WTC11 (cell line): ENCODE data around the gene TMEM8B. TPM values are rescaled to one million over a fixed set of nuclear protein-coding genes. Genes with fewer than 3 reads are reported as not detected.
A peak's percentile ranks its signal among the peaks of the same experiment; 100 is the strongest.
"Not testable (repeated sequence)": the region's sequence is repeated elsewhere in the genome, so short reads cannot be mapped to it uniquely, and the experiment has no call there.

ENCODE experiments used
- ATAC-seq: fragments of 200-7000 bp; cut with Tn5 transposase; 2 replicates; pipeline ENCODE4 v1.10.0; 2021; ENCODE audit warnings: mild to moderate bottlenecking, moderate library complexity
- CTCF ChIA-PET: fragments of 300-600 bp; sonication (Branson Sonifier 250); formaldehyde crosslinking; loops from one replicate; lab custom pipeline; 2021; ENCODE audit warnings: antibody characterized with exemption; lab: Charles Lee
- POLR2A ChIA-PET: fragments of 350-600 bp; sonication (Branson Sonifier 250); formaldehyde crosslinking; loops from one replicate; lab custom pipeline; 2021; ENCODE audit warnings: antibody characterized with exemption; lab: Charles Lee
- DNase-seq: peaks from one replicate; pipeline ENCODE4 v3.0.0; 2021; ENCODE audit warnings: low spot score
- H3K27ac Mint-ChIP-seq: 2 replicates; pipeline ENCODE4 v1.8.0; 2021; ENCODE audit warnings: mixed read lengths
- H3K27me3 Mint-ChIP-seq: 2 replicates; pipeline ENCODE4 v1.8.0; 2021; ENCODE audit warnings: low read depth, mild to moderate bottlenecking, moderate library complexity, mixed read lengths
- H3K36me3 Mint-ChIP-seq: 2 replicates; pipeline ENCODE4 v1.8.0; 2021; ENCODE audit warnings: mixed read lengths
- H3K4me1 Mint-ChIP-seq: 2 replicates; pipeline ENCODE4 v1.8.0; 2022; ENCODE audit warnings: mixed read lengths
- H3K4me3 Mint-ChIP-seq: 2 replicates; pipeline ENCODE4 v1.8.0; 2021; ENCODE audit warnings: mild to moderate bottlenecking, moderate library complexity, mixed read lengths
- H3K9me3 Mint-ChIP-seq: 2 replicates; pipeline ENCODE4 v1.8.0; 2021; ENCODE audit warnings: mixed read lengths
- ETV6 ChIP-seq: sonication (generic); formaldehyde crosslinking; IDR thresholded peaks from 2 replicates; pipeline ENCODE4 v1.8.1; 2022; ENCODE audit warnings: mild to moderate bottlenecking, missing genetic modification reagents
- KAT7 ChIP-seq: sonication (generic); formaldehyde crosslinking; IDR thresholded peaks from 2 replicates; pipeline ENCODE4 v1.8.1; 2023; ENCODE audit warnings: missing genetic modification reagents, mild to moderate bottlenecking, borderline replicate concordance
- MXD4 ChIP-seq: fragments of 250-450 bp; sonication (Bioruptor Pico); IDR thresholded peaks from 2 replicates; pipeline ENCODE4 v1.8.0; 2021; ENCODE audit warnings: mild to moderate bottlenecking, moderate library complexity, borderline replicate concordance
- NR3C1 ChIP-seq: sonication (generic); formaldehyde crosslinking; conservative IDR thresholded peaks from 2 replicates; pipeline ENCODE4 v1.8.1; 2023; ENCODE audit warnings: low read depth, mild to moderate bottlenecking, missing genetic modification reagents
- RORB ChIP-seq: fragments of 250-450 bp; sonication (Bioruptor Pico); IDR thresholded peaks from 2 replicates; pipeline ENCODE4 v1.9.0; 2021; ENCODE audit warnings: mild to moderate bottlenecking
- ZNF317 ChIP-seq: sonication (generic); formaldehyde crosslinking; IDR thresholded peaks from 2 replicates; pipeline ENCODE4 v1.8.1; 2023; ENCODE audit warnings: low read depth, mild to moderate bottlenecking, moderate library complexity, missing genetic modification reagents, borderline replicate concordance
- total RNA-seq: library from RNA; stranded (reverse); gene quantifications from 3 replicates; pipeline ENCODE4 v1.2.3, GENCODE V29; 2021
- TF ChIP-seq, protein P1 (sequence below): fragments of 250-450 bp; sonication (Bioruptor Pico); IDR thresholded peaks from 2 replicates; pipeline ENCODE4 v1.9.0; 2021; ENCODE audit warnings: mild to moderate bottlenecking, borderline replicate concordance
- TF ChIP-seq, protein P2 (sequence below): fragments of 200-600 bp; IDR thresholded peaks from 2 replicates; pipeline ENCODE4 v1.8.0; 2022; ENCODE audit warnings: antibody characterized with exemption
- TF ChIP-seq, protein P3 (sequence below): sonication (generic); formaldehyde crosslinking; conservative IDR thresholded peaks from 2 replicates; pipeline ENCODE4 v1.8.1; 2022; ENCODE audit warnings: mild to moderate bottlenecking, missing genetic modification reagents
- TF ChIP-seq, protein P4 (sequence below): fragments of 250-450 bp; sonication (Bioruptor Pico); IDR thresholded peaks from 2 replicates; pipeline ENCODE4 v1.9.0; 2021; ENCODE audit warnings: moderate library complexity, mild to moderate bottlenecking, inconsistent platforms, borderline replicate concordance
- TF ChIP-seq, protein P5 (sequence below): fragments of 250-450 bp; sonication (Bioruptor Pico); IDR thresholded peaks from 2 replicates; pipeline ENCODE4 v1.8.0; 2021; ENCODE audit warnings: mild to moderate bottlenecking
- TF ChIP-seq, protein P6 (sequence below): sonication (generic); formaldehyde crosslinking; IDR thresholded peaks from 2 replicates; pipeline ENCODE4 v1.8.0; 2022; ENCODE audit warnings: missing genetic modification reagents

Gene TMEM8B
- total RNA-seq, 1 experiment from 2014 or later, result 9.5 TPM

DNA sequence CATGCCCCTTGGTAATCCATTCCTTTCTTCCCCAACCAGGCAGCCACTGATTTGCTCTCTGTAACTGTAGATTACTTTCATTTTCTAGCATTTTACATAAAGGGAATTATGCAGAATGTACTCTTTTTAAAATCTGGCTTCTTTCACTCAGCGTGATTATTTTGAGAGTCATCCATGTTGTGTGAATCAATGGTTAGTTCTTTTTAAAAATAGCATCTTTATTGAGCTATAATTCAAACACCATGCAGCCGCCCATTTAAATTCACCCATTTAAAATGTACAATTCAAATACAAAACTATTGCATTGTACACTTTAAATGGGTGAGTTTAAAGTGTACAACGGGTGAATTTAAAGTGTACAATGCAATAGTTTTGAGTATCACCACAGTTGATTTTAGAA is 43.5 kb downstream of the TMEM8B start (continued):
- TF ChIP-seq, protein P1, sequence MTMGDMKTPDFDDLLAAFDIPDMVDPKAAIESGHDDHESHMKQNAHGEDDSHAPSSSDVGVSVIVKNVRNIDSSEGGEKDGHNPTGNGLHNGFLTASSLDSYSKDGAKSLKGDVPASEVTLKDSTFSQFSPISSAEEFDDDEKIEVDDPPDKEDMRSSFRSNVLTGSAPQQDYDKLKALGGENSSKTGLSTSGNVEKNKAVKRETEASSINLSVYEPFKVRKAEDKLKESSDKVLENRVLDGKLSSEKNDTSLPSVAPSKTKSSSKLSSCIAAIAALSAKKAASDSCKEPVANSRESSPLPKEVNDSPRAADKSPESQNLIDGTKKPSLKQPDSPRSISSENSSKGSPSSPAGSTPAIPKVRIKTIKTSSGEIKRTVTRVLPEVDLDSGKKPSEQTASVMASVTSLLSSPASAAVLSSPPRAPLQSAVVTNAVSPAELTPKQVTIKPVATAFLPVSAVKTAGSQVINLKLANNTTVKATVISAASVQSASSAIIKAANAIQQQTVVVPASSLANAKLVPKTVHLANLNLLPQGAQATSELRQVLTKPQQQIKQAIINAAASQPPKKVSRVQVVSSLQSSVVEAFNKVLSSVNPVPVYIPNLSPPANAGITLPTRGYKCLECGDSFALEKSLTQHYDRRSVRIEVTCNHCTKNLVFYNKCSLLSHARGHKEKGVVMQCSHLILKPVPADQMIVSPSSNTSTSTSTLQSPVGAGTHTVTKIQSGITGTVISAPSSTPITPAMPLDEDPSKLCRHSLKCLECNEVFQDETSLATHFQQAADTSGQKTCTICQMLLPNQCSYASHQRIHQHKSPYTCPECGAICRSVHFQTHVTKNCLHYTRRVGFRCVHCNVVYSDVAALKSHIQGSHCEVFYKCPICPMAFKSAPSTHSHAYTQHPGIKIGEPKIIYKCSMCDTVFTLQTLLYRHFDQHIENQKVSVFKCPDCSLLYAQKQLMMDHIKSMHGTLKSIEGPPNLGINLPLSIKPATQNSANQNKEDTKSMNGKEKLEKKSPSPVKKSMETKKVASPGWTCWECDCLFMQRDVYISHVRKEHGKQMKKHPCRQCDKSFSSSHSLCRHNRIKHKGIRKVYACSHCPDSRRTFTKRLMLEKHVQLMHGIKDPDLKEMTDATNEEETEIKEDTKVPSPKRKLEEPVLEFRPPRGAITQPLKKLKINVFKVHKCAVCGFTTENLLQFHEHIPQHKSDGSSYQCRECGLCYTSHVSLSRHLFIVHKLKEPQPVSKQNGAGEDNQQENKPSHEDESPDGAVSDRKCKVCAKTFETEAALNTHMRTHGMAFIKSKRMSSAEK (CRISPR knock-in tag), result no peak
- no peak for TF ChIP-seq NR3C1

DNA sequence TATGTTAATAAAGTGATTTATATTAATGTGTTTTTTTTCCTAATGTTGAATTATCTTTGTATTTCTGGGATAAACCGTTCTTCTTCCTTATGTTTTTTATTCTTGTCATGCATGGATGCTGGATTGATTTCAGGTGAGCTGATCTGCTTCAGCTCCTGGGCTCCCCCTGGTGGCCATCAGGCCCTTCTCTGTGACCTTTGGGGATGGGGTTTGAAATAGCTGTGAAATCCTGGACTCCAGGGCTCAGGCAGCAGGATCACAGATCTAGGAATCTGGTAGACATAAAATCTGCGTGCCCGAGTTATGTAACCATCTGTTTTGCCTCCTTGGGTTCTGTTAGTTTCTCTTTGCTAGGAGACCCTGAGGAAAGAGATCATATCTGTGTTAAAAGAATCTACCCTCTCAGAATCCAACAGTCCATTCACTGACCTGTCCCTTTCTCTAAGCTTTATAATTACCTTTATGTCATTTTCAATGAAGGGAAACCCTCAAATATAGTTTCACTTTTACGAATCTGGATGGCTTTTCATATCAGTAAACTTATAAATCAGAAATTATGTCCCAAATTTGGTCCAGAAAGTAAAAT is 53.3 kb downstream of the TMEM8B start:
- ATAC-seq (peak; percentile 88), DNase-seq (peak; percentile 87)
- H3K4me3 Mint-ChIP-seq, result no peak overlapping the region
- peaks cover 6% of the 10 kb centered on the region for H3K9me3 Mint-ChIP-seq
- peaks cover under 1% of the 10 kb centered on the region; the same call in 1 of the 2 replicates for H3K36me3 Mint-ChIP-seq
- peaks cover 6% of the 10 kb centered on the region for H3K27me3 Mint-ChIP-seq
- TF ChIP-seq NR3C1 (no peak), KAT7 (CRISPR knock-in tag) (no peak), RORB (CRISPR knock-in tag) (no peak)
- TF ChIP-seq, protein P2, sequence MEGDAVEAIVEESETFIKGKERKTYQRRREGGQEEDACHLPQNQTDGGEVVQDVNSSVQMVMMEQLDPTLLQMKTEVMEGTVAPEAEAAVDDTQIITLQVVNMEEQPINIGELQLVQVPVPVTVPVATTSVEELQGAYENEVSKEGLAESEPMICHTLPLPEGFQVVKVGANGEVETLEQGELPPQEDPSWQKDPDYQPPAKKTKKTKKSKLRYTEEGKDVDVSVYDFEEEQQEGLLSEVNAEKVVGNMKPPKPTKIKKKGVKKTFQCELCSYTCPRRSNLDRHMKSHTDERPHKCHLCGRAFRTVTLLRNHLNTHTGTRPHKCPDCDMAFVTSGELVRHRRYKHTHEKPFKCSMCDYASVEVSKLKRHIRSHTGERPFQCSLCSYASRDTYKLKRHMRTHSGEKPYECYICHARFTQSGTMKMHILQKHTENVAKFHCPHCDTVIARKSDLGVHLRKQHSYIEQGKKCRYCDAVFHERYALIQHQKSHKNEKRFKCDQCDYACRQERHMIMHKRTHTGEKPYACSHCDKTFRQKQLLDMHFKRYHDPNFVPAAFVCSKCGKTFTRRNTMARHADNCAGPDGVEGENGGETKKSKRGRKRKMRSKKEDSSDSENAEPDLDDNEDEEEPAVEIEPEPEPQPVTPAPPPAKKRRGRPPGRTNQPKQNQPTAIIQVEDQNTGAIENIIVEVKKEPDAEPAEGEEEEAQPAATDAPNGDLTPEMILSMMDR, result peak; percentile 87
- ChIA-PET POLR2A (interaction anchor here (0.5 to 1.0 kb wide), 3 partner anchors 92 to 205 kb away, joined by 3 to 4 read pairs (median 3); partner anchors contain the start of gene TLN1), CTCF (interaction anchor here (0.5 to 3.0 kb wide), 62 partner anchors 9 to 328 kb away, joined by 3 to 136 read pairs (median 5); partner anchors contain the start of genes ARHGEF39, CCDC107, CREB3 and FAM221B)
- no peak overlapping the region for H3K27ac Mint-ChIP-seq
- no peaks in the 10 kb centered on the region for H3K4me1 Mint-ChIP-seq

DNA sequence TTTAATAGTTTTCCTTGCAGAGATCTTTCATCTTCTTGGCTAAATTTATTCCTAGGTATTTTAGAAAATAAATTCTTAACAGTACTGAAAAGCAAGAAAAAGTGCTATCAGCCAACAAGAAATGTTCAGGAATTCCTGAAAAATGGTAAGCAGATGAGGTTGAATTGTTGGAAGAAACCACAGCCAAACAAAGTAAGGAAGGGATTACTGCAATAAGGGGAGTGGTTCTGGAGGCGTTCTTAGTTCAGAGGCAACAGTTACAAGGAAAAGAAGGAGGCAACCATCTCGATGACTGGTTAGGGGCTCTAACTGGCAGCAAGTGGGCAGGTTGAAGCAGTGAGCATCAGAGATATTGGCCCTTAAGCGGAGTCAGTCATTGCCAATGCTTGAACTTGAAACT is 54.0 kb downstream of the TMEM8B start:
- DNase-seq, result no peak
- ATAC-seq, result no peak
- Mint-ChIP-seq H3K4me1 (no peaks in the 10 kb centered on the region), H3K36me3 (no peaks in the 10 kb centered on the region), H3K9me3 (no peaks in the 10 kb centered on the region), H3K27me3 (no peaks in the 10 kb centered on the region; the same call in 1 of the 2 replicates), H3K4me3 (no peak overlapping the region), H3K27ac (no peak overlapping the region)
- POLR2A ChIA-PET, result no interaction called here
- TF ChIP-seq ETV6 (CRISPR knock-in tag), result no peak
- TF ChIP-seq, protein P3, sequence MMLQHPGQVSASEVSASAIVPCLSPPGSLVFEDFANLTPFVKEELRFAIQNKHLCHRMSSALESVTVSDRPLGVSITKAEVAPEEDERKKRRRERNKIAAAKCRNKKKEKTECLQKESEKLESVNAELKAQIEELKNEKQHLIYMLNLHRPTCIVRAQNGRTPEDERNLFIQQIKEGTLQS (CRISPR knock-in tag), result no peak
- TF ChIP-seq, protein P4, sequence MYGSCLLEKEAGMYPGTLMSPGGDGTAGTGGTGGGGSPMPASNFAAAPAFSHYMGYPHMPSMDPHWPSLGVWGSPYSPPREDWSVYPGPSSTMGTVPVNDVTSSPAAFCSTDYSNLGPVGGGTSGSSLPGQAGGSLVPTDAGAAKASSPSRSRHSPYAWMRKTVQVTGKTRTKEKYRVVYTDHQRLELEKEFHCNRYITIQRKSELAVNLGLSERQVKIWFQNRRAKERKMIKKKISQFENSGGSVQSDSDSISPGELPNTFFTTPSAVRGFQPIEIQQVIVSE (CRISPR knock-in tag), result no peak
- no peak for TF ChIP-seq ZNF317
- no peak for TF ChIP-seq NR3C1
- no peak for TF ChIP-seq MXD4 (CRISPR knock-in tag)
- TF ChIP-seq, protein P5, sequence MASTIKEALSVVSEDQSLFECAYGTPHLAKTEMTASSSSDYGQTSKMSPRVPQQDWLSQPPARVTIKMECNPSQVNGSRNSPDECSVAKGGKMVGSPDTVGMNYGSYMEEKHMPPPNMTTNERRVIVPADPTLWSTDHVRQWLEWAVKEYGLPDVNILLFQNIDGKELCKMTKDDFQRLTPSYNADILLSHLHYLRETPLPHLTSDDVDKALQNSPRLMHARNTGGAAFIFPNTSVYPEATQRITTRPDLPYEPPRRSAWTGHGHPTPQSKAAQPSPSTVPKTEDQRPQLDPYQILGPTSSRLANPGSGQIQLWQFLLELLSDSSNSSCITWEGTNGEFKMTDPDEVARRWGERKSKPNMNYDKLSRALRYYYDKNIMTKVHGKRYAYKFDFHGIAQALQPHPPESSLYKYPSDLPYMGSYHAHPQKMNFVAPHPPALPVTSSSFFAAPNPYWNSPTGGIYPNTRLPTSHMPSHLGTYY (CRISPR knock-in tag), result no peak
- TF ChIP-seq, protein P6, sequence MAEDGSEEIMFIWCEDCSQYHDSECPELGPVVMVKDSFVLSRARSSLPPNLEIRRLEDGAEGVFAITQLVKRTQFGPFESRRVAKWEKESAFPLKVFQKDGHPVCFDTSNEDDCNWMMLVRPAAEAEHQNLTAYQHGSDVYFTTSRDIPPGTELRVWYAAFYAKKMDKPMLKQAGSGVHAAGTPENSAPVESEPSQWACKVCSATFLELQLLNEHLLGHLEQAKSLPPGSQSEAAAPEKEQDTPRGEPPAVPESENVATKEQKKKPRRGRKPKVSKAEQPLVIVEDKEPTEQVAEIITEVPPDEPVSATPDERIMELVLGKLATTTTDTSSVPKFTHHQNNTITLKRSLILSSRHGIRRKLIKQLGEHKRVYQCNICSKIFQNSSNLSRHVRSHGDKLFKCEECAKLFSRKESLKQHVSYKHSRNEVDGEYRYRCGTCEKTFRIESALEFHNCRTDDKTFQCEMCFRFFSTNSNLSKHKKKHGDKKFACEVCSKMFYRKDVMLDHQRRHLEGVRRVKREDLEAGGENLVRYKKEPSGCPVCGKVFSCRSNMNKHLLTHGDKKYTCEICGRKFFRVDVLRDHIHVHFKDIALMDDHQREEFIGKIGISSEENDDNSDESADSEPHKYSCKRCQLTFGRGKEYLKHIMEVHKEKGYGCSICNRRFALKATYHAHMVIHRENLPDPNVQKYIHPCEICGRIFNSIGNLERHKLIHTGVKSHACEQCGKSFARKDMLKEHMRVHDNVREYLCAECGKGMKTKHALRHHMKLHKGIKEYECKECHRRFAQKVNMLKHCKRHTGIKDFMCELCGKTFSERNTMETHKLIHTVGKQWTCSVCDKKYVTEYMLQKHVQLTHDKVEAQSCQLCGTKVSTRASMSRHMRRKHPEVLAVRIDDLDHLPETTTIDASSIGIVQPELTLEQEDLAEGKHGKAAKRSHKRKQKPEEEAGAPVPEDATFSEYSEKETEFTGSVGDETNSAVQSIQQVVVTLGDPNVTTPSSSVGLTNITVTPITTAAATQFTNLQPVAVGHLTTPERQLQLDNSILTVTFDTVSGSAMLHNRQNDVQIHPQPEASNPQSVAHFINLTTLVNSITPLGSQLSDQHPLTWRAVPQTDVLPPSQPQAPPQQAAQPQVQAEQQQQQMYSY (CRISPR knock-in tag), result no peak
- CTCF ChIA-PET, result interaction anchor here (0.8 to 3.0 kb wide), 22 partner anchors 13 to 174 kb away, joined by 3 to 136 read pairs (median 12); partner anchors contain the start of genes FAM221B, GBA2, HINT2 and HRCT1

DNA sequence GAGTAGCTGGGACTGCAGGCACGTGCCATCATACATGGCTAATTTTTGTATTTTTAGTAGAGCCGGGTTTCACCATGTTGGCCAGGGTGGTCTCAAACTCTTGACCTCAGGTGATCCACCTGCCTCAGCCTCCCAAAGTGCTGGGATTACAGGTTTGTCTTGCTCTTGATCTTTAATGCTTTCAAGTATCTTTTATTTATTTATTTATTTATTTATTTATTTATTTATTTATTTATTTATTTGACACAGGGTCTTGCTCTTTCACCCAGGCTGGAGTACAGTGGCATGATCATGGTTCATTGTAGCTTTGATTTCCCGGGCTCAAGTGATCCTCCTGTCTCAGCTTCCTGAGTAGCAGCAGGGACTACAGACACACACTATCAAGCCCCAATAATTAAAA is 55.9 kb downstream of the TMEM8B start:
- DNase-seq, ATAC-seq, H3K27me3 Mint-ChIP-seq, H3K27ac Mint-ChIP-seq, POLR2A ChIA-PET, H3K4me3 Mint-ChIP-seq, H3K4me1 Mint-ChIP-seq, H3K36me3 Mint-ChIP-seq, H3K9me3 Mint-ChIP-seq: not testable (repeated sequence)
- CTCF ChIA-PET, result interaction anchor here (0.7 kb wide), 1 partner anchor 95 kb away, joined by 4 read pairs; no protein-coding TSS in a partner anchor
